ENCODE results near the gene DUSP22.

Gene DUSP22

GRCh38 chr6:328924-329323 lies 36.6 kb downstream of the DUSP22 start:
- ChIA-PET POLR2A (no interaction called here), CTCF (no interaction called here)
- no peak for DNase-seq (ENCODE audit: low read depth, low spot score)
- H3K4me3 ChIP-seq (ENCODE audit: low read depth, low read length), result no peak overlapping the region
- TF ChIP-seq, protein P1, sequence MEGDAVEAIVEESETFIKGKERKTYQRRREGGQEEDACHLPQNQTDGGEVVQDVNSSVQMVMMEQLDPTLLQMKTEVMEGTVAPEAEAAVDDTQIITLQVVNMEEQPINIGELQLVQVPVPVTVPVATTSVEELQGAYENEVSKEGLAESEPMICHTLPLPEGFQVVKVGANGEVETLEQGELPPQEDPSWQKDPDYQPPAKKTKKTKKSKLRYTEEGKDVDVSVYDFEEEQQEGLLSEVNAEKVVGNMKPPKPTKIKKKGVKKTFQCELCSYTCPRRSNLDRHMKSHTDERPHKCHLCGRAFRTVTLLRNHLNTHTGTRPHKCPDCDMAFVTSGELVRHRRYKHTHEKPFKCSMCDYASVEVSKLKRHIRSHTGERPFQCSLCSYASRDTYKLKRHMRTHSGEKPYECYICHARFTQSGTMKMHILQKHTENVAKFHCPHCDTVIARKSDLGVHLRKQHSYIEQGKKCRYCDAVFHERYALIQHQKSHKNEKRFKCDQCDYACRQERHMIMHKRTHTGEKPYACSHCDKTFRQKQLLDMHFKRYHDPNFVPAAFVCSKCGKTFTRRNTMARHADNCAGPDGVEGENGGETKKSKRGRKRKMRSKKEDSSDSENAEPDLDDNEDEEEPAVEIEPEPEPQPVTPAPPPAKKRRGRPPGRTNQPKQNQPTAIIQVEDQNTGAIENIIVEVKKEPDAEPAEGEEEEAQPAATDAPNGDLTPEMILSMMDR (IDR thresholded peaks at IDR 0.05; ENCODE audit: insufficient read depth, low read length, missing control alignments), result no peak

- CTCF ChIA-PET, result interaction anchor here (0.6 kb wide), 1 partner anchor 22 kb away, joined by 3 read pairs; no protein-coding TSS in a partner anchor
- DNase-seq (ENCODE audit: low read depth, low spot score), result no peak
- H3K4me3 ChIP-seq (ENCODE audit: low read depth, low read length), result no peak overlapping the region
- POLR2A ChIA-PET, result no interaction called here
- TF ChIP-seq, protein P1 (IDR thresholded peaks at IDR 0.05; ENCODE audit: insufficient read depth, low read length, missing control alignments), result no peak
These were observed 37.8 kb downstream of the DUSP22 start for GRCh38 chr6:329888-330691.

GRCh38 chr6:330948-331347 lies 38.7 kb downstream of the DUSP22 start:
- H3K4me3 ChIP-seq (ENCODE audit: low read depth, low read length), result no peak overlapping the region
- ChIA-PET CTCF (no interaction called here), POLR2A (no interaction called here)
- no peak for DNase-seq (ENCODE audit: low read depth, low spot score)
- TF ChIP-seq, protein P1 (IDR thresholded peaks at IDR 0.05; ENCODE audit: insufficient read depth, low read length, missing control alignments), result no peak

GRCh38 chr6:331622-332521 lies 39.6 kb downstream of the DUSP22 start:
- CTCF ChIA-PET, result no interaction called here
- POLR2A ChIA-PET, result no interaction called here
- DNase-seq (ENCODE audit: low read depth, low spot score), result no peak
- no peak overlapping the region for H3K4me3 ChIP-seq (ENCODE audit: low read depth, low read length)
- TF ChIP-seq, protein P1 (IDR thresholded peaks at IDR 0.05; ENCODE audit: insufficient read depth, low read length, missing control alignments), result no peak

DNA sequence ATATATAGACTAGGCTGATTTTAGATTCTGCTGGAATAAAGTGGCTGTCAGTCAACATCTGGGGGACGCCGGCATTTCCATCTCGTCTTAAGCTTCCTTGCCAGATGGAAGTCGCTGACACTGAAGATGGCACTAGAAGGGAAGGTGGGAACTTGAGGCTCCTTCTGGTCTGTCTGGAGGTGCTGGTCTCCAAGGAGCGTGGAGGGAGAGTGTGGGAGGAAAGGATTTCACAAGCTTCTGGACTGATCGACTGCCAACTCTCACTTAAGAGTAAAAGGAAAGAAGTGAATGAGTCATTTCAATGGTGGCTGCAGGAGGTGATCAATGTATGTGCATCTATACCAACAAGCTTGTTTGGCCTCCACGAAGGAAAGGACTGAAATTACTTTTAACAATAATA lies 40.4 kb downstream of the DUSP22 start:
- ChIA-PET POLR2A (no interaction called here), CTCF (no interaction called here)
- DNase-seq (ENCODE audit: low read depth, low spot score), result peak; percentile 23
- H3K4me3 ChIP-seq (ENCODE audit: low read depth, low read length), result no peak overlapping the region
- TF ChIP-seq, protein P1 (IDR thresholded peaks at IDR 0.05; ENCODE audit: insufficient read depth, low read length, missing control alignments), result no peak

- POLR2A ChIA-PET, result no interaction called here
- no peak overlapping the region for H3K4me3 ChIP-seq (ENCODE audit: low read depth, low read length)
- no peak for DNase-seq (ENCODE audit: low read depth, low spot score)
- CTCF ChIA-PET, result no interaction called here
- TF ChIP-seq, protein P1 (IDR thresholded peaks at IDR 0.05; ENCODE audit: insufficient read depth, low read length, missing control alignments), result no peak
These were observed 41.2 kb downstream of the DUSP22 start for GRCh38 chr6:333379-334002.

Measured in AG04449 (cell line).